Measurements from ENCODE around the gene NFX1. TPM values are rescaled to one million over a fixed set of nuclear protein-coding genes. Genes with fewer than 3 reads are reported as not detected.
"Not testable (repeated sequence)": the region's sequence is repeated elsewhere in the genome, so short reads cannot be mapped to it uniquely, and the experiment has no call there.

The NFX1 gene
- total RNA-seq, 4 donors from 2014 or later: 31.7 to 53.9 (median 42.3) TPM

GRCh38 chr9:33329979-33330378, 39.7 kb downstream of the NFX1 start:
- WGBS, 2 donors (ENCODE audit: low coverage in 1 of 2): 48 to 59% methylated on average over 2 to 5 of the region's 5 CpGs
- H3K9me3 ChIP-seq: no peaks in the 10 kb centered on the region
- TF ChIP-seq POLR2A (IDR thresholded peaks at IDR 0.05) (no peak), POLR2AphosphoS5 (IDR thresholded peaks at IDR 0.05) (peak; percentile 49), CTCF (IDR thresholded peaks at IDR 0.05) (no peak), EP300 (IDR thresholded peaks at IDR 0.05) (no peak)
- peak overlapping the region; percentile 75 to 86 (median 82) for H3K27ac ChIP-seq
- ATAC-seq: no peak
- peaks cover 6 to 33% (median 7%) of the 10 kb centered on the region in 3 donors for H3K4me1 ChIP-seq
- H3K27me3 ChIP-seq: no peaks in the 10 kb centered on the region
- H3K4me3 ChIP-seq: no peak overlapping the region
- peaks cover 0 to 91% of the 10 kb centered on the region in 2 donors for H3K36me3 ChIP-seq

- 18 to 41% methylated on average over 2 to 3 of the region's 3 CpGs for WGBS, 2 donors (ENCODE audit: low coverage in 1 of 2)
- no peaks in the 10 kb centered on the region for H3K27me3 ChIP-seq
- no peak overlapping the region for H3K4me3 ChIP-seq
- TF ChIP-seq POLR2A (IDR thresholded peaks at IDR 0.05): no peak
- no peak for TF ChIP-seq EP300 (IDR thresholded peaks at IDR 0.05)
- no peak for TF ChIP-seq CTCF (IDR thresholded peaks at IDR 0.05)
- H3K9me3 ChIP-seq: no peaks in the 10 kb centered on the region
- ATAC-seq: no peak
- H3K36me3 ChIP-seq: peaks cover 0 to 83% of the 10 kb centered on the region in 2 donors
- H3K27ac ChIP-seq: peak overlapping the region in 3 of 4 donors; percentile 45 to 84 (median 81)
- H3K4me1 ChIP-seq: peaks cover 6 to 33% (median 7%) of the 10 kb centered on the region in 3 donors
Observed at GRCh38 chr9:33331377-33331891, 41.1 kb downstream of the NFX1 start.

- H3K4me3 ChIP-seq: no peak overlapping the region
- H3K27me3 ChIP-seq: no peaks in the 10 kb centered on the region
- TF ChIP-seq POLR2AphosphoS5 (IDR thresholded peaks at IDR 0.05): no peak
- no peak for TF ChIP-seq CTCF (IDR thresholded peaks at IDR 0.05)
- no peak for TF ChIP-seq POLR2A (IDR thresholded peaks at IDR 0.05)
- no peak for TF ChIP-seq EP300 (IDR thresholded peaks at IDR 0.05)
- peak overlapping the region in 2 of 4 donors; percentile 4 to 45 for H3K27ac ChIP-seq
- H3K36me3 ChIP-seq: peaks cover 0 to 87% of the 10 kb centered on the region in 2 donors
- H3K9me3 ChIP-seq: no peaks in the 10 kb centered on the region
- peaks cover 6 to 32% (median 7%) of the 10 kb centered on the region in 3 donors for H3K4me1 ChIP-seq
- WGBS, 2 donors (ENCODE audit: low coverage in 1 of 2): 47 to 70% methylated on average over 2 of the region's 2 CpGs
- no peak for ATAC-seq
Observed at GRCh38 chr9:33332011-33332410, 41.7 kb downstream of the NFX1 start.

- H3K9me3 ChIP-seq, H3K4me3 ChIP-seq, ATAC-seq, H3K27ac ChIP-seq, H3K27me3 ChIP-seq: not testable (repeated sequence)
- Histone ChIP-seq H3K4me1 (peaks cover 6 to 27% (median 7%) of the 10 kb centered on the region in 3 donors), H3K36me3 (peaks cover 0 to 88% of the 10 kb centered on the region in 2 donors)
- WGBS, 2 donors (ENCODE audit: low coverage in 1 of 2): 71 to 89% methylated on average over 1 to 4 of the region's 7 CpGs
Observed at GRCh38 chr9:33332956-33333355, 42.6 kb downstream of the NFX1 start.

- Histone ChIP-seq H3K4me1 (no peaks in the 10 kb centered on the region), H3K9me3 (peaks cover 0 to 7% (median 0%) of the 10 kb centered on the region in 3 donors), H3K27me3 (no peaks in the 10 kb centered on the region), H3K4me3 (no peak overlapping the region), H3K36me3 (peaks cover 0 to 93% of the 10 kb centered on the region in 2 donors), H3K27ac (no peak overlapping the region)
- TF ChIP-seq POLR2AphosphoS5 (IDR thresholded peaks at IDR 0.05) (no peak), EP300 (IDR thresholded peaks at IDR 0.05) (no peak), POLR2A (IDR thresholded peaks at IDR 0.05) (no peak), CTCF (IDR thresholded peaks at IDR 0.05) (no peak)
- 80 to 94% methylated on average over 1 to 2 of the region's 3 CpGs for whole genome bisulfite sequencing, 2 donors (ENCODE audit: low coverage in 1 of 2)
- ATAC-seq: no peak
Observed at GRCh38 chr9:33340186-33340585, 49.9 kb downstream of the NFX1 start.

Data from gastroesophageal sphincter (tissue), 4 donors.